SK-N-SH (cell line): ENCODE measurements around the gene TUBGCP2.

Source experiments
- ELF1 ChIP-seq: IDR thresholded peaks from 2 replicates; pipeline ENCODE4 v1.4.0; 2012
- EP300 ChIP-seq, 2 experiments: IDR thresholded peaks; 2 replicates each; pipeline versions ENCODE4 v1.4.0 to v1.6.1; 2012; ENCODE audit warnings: borderline replicate concordance in 1 of 2, low read depth in 1 of 2, low read length in 1 of 2
- GABPA ChIP-seq: IDR thresholded peaks from 2 replicates; pipeline ENCODE4 v1.4.0; 2012; ENCODE audit warnings: low read depth, mild to moderate bottlenecking
- MEF2A ChIP-seq: IDR thresholded peaks from 2 replicates; pipeline ENCODE4 v1.4.0; 2012; ENCODE audit warnings: low read depth, borderline replicate concordance
- MXI1 ChIP-seq: IDR thresholded peaks from 2 replicates; pipeline ENCODE4 v1.6.1; 2012; ENCODE audit warnings: mild to moderate bottlenecking, low read depth, low read length, improper control_type of control experiment
- RAD21 ChIP-seq: IDR thresholded peaks from 2 replicates; pipeline ENCODE4 v1.6.1; 2012; ENCODE audit warnings: mild to moderate bottlenecking, low read length
- TF ChIP-seq, protein P1 (sequence below): fragments of 200-600 bp; sonication (generic); IDR thresholded peaks from 2 replicates; pipeline ENCODE4 v1.6.1; 2017; ENCODE audit warnings: antibody characterized with exemption, mild to moderate bottlenecking, moderate library complexity
- TF ChIP-seq, protein P2 (sequence below): IDR thresholded peaks from 2 replicates; pipeline ENCODE4 v1.4.0; 2012; ENCODE audit warnings: low read depth, borderline replicate concordance

DNA sequence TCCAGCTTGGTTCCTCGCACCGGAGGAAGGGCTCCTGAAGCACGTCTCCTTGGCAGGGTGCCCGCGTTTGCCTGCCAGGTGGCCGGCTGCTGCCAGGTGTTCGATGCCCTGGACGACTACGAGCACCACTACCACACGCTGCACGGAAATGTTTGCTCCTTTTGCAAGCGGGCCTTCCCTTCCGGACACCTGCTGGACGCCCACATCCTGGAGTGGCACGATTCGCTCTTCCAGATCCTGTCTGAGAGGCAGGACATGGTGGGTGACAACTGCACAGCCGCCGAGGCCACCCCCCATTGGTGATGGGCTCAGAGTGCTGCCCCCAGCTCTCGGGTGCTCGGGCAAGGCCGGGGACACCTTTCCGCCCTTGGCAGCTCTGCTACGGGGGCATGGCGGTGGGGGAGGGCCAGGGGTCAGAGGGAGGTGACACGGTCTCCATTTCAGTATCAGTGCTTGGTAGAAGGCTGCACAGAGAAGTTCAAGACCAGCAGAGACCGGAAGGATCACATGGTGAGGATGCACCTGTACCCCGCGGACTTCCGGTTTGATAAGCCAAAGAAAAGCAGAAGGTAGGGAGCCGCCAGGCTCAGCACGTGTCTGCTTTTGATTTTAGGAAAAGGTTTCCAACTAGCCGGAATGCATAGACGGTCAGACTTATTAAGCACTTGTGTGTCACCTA, 1.2 kb upstream of the TUBGCP2 start:
- TF ChIP-seq GABPA, result no peak
- TF ChIP-seq, protein P1, sequence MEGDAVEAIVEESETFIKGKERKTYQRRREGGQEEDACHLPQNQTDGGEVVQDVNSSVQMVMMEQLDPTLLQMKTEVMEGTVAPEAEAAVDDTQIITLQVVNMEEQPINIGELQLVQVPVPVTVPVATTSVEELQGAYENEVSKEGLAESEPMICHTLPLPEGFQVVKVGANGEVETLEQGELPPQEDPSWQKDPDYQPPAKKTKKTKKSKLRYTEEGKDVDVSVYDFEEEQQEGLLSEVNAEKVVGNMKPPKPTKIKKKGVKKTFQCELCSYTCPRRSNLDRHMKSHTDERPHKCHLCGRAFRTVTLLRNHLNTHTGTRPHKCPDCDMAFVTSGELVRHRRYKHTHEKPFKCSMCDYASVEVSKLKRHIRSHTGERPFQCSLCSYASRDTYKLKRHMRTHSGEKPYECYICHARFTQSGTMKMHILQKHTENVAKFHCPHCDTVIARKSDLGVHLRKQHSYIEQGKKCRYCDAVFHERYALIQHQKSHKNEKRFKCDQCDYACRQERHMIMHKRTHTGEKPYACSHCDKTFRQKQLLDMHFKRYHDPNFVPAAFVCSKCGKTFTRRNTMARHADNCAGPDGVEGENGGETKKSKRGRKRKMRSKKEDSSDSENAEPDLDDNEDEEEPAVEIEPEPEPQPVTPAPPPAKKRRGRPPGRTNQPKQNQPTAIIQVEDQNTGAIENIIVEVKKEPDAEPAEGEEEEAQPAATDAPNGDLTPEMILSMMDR, result no peak
- TF ChIP-seq EP300 (IDR thresholded peaks at IDR 0.05; ENCODE audit: borderline replicate concordance in 1 of 2, low read depth in 1 of 2, low read length in 1 of 2), result no peak
- TF ChIP-seq MEF2A, result no peak
- TF ChIP-seq RAD21, result no peak
- no peak for TF ChIP-seq ELF1
- TF ChIP-seq, protein P2, sequence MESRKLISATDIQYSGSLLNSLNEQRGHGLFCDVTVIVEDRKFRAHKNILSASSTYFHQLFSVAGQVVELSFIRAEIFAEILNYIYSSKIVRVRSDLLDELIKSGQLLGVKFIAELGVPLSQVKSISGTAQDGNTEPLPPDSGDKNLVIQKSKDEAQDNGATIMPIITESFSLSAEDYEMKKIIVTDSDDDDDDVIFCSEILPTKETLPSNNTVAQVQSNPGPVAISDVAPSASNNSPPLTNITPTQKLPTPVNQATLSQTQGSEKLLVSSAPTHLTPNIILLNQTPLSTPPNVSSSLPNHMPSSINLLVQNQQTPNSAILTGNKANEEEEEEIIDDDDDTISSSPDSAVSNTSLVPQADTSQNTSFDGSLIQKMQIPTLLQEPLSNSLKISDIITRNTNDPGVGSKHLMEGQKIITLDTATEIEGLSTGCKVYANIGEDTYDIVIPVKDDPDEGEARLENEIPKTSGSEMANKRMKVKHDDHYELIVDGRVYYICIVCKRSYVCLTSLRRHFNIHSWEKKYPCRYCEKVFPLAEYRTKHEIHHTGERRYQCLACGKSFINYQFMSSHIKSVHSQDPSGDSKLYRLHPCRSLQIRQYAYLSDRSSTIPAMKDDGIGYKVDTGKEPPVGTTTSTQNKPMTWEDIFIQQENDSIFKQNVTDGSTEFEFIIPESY, result no peak
- TF ChIP-seq MXI1, result no peak
